ENCODE results near the gene FSTL3.

- TF ChIP-seq POLR2A (IDR thresholded peaks at IDR 0.05) = no peak
- no peak for TF ChIP-seq CTCF (IDR thresholded peaks at IDR 0.05)
These were observed 39.2 kb downstream of the FSTL3 start for GRCh38 chr19:715347-715746.
